ENCODE results near the gene SPCS3.
"Not testable (repeated sequence)": the region's sequence is repeated elsewhere in the genome, so short reads cannot be mapped to it uniquely, and the experiment has no call there.

- not testable (repeated sequence) for TF ChIP-seq POLR2AphosphoS5, EP300 (IDR thresholded peaks at IDR 0.05)
Observed at GRCh38 chr4:176295907-176296306, 23.9 kb upstream of the SPCS3 start.
